GM12878 (cell line): ENCODE measurements around the gene VDR.

Experiments
- ATF2 ChIP-seq: IDR thresholded peaks from 2 replicates; pipeline ENCODE4 v1.6.1; 2012; ENCODE audit warnings: low read length, inconsistent platforms
- BCL3 ChIP-seq: IDR thresholded peaks from 2 replicates; pipeline ENCODE4 v1.6.1; 2011; ENCODE audit warnings: borderline replicate concordance, low read depth, mild to moderate bottlenecking, moderate library complexity, low read length; ENCODE audit not compliant: insufficient read depth, poor library complexity, severe bottlenecking
- CBX5 ChIP-seq: sonication (generic); IDR thresholded peaks from 2 replicates; pipeline ENCODE4 v1.6.1; 2016; ENCODE audit warnings: low read depth, moderate library complexity, mild to moderate bottlenecking, inconsistent platforms
- CTCF ChIP-seq, 3 experiments: IDR thresholded peaks in 2 of 3; conservative IDR thresholded peaks in 1 of 3; 2 replicates each; pipeline ENCODE4 v1.5.1; 2011; ENCODE audit warnings: low read depth in 3 of 3, low read length in 3 of 3, mild to moderate bottlenecking in 3 of 3, control low read depth in 2 of 3, moderate library complexity in 2 of 3, inconsistent platforms in 1 of 3, mixed read lengths in 1 of 3; ENCODE audit not compliant: control insufficient read depth in 2 of 3, insufficient read depth in 1 of 3; ENCODE audit errors: extremely low read depth in 1 of 3
- GATAD2B ChIP-seq: fragments of 450-650 bp; conservative IDR thresholded peaks from 2 replicates; pipeline ENCODE4 v1.6.1; 2017; ENCODE audit warnings: low read depth, mild to moderate bottlenecking, moderate library complexity
- NR2C1 ChIP-seq: fragments of 450-650 bp; IDR thresholded peaks from 2 replicates; pipeline ENCODE4 v1.6.1; 2017; ENCODE audit warnings: antibody characterized with exemption, mild to moderate bottlenecking, moderate library complexity
- POLR2AphosphoS5 ChIP-seq: IDR thresholded peaks from 2 replicates; pipeline ENCODE4 v1.6.1; 2011; ENCODE audit warnings: mild to moderate bottlenecking, low read length, inconsistent platforms
- RCOR1 ChIP-seq: conservative IDR thresholded peaks from 2 replicates; pipeline ENCODE4 v1.6.1; 2012; ENCODE audit warnings: low read depth, low read length, improper control_type of control experiment
- SIX5 ChIP-seq: IDR thresholded peaks from 2 replicates; pipeline ENCODE4 v1.6.1; 2011; ENCODE audit warnings: mild to moderate bottlenecking, low read depth, low read length, moderate library complexity; ENCODE audit not compliant: severe bottlenecking
- ZBTB33 ChIP-seq: fragments of 450-650 bp; IDR thresholded peaks from 2 replicates; pipeline ENCODE4 v1.6.1; 2017; ENCODE audit warnings: mild to moderate bottlenecking

GRCh38 chr12:47942614-47943225 is 37.9 kb upstream of the VDR start:
- TF ChIP-seq RCOR1 (no peak), CBX5 (no peak), NR2C1 (no peak), POLR2AphosphoS5 (no peak), ATF2 (no peak), CTCF (IDR thresholded peaks at IDR 0.05 in 2 of 3, conservative IDR thresholded peaks at IDR 0.05 in 1 of 3; ENCODE audit: control insufficient read depth in 2 of 3, extremely low read depth in 1 of 3, insufficient read depth in 1 of 3, low read depth in 3 of 3, low read length in 3 of 3) (no peak), BCL3 (no peak), GATAD2B (no peak), SIX5 (no peak), ZBTB33 (no peak)
